HepG2 (cell line): ENCODE data around the gene KCNJ1. TPM values are rescaled to one million over a fixed set of nuclear protein-coding genes. Genes with fewer than 3 reads are reported as not detected.

Experiments
- ATAC-seq: fragments of 200-7000 bp; cut with Tn5 transposase; 3 replicates; pipeline ENCODE4 v1.9.1; 2020; ENCODE audit warnings: mild to moderate bottlenecking, moderate library complexity
- BruUV-seq: library from RNA; stranded (reverse); fragments of 400-500 nt; replicated peaks from 2 replicates; lab custom pipeline; 2021; lab: Mats Ljungman, UMichigan
- CTCF ChIA-PET: fragments of 300-600 bp; formaldehyde crosslinking; extraction: SDS; loops from one replicate; lab custom pipeline; 2021; ENCODE audit warnings: low total read pairs, inconsistent platforms, low intra/inter-chr PET ratio; lab: Yijun Ruan, JAX
- POLR2A ChIA-PET: fragments of 350-600 bp; sonication (Branson Sonifier 250); formaldehyde crosslinking; loops from one replicate; lab custom pipeline; 2020; ENCODE audit warnings: antibody characterized with exemption, inconsistent platforms; lab: Yijun Ruan, JAX
- DNase-seq: peaks from one replicate; pipeline ENCODE4 v3.0.0-alpha.2; 2015; ENCODE audit warnings: low spot score
- FAIRE-seq: peaks from 3 replicates; lab custom pipeline; 2011; peaks lifted over from hg19 to GRCh38; lab: Jason Lieb, UNC
- H2AFZ ChIP-seq: one replicate; pipeline ENCODE4 v1.6.1; 2011; ENCODE audit warnings: low read length, inconsistent platforms
- H3K27ac ChIP-seq: fragments of 300-600 bp; 3 replicates; pipeline ENCODE4 v1.8.0; 2011; ENCODE audit warnings: mixed run types, mild to moderate bottlenecking, mixed read lengths, low read length, inconsistent platforms; ENCODE audit not compliant: insufficient read depth; ENCODE audit errors: extremely low read length
- H3K27me3 ChIP-seq, 2 experiments: fragments of 200-600 bp in 1 of 2; 2 replicates in 1 of 2; 3 replicates in 1 of 2; pipeline versions ENCODE4 v1.6.0 to v1.8.0; 2011; ENCODE audit warnings: low read length in 2 of 2, mild to moderate bottlenecking in 2 of 2, moderate library complexity in 2 of 2, inconsistent platforms in 1 of 2; ENCODE audit not compliant: insufficient read depth in 2 of 2, control insufficient read depth in 1 of 2
- H3K36me3 ChIP-seq, 2 experiments: fragments of 200-600 bp in 1 of 2; replicated peaks in 1 of 2; 2 replicates in 1 of 2; 3 replicates in 1 of 2; pipeline versions ENCODE4 v1.5.1 to v1.8.0; 2011; ENCODE audit warnings: low read length in 2 of 2, inconsistent platforms in 1 of 2; ENCODE audit not compliant: insufficient read depth in 2 of 2, control insufficient read depth in 1 of 2
- H3K4me1 ChIP-seq: 2 replicates; pipeline ENCODE4 v1.5.1; 2012; ENCODE audit warnings: low read length, inconsistent platforms; ENCODE audit not compliant: insufficient read depth
- H3K4me2 ChIP-seq: 2 replicates; pipeline ENCODE4 v1.6.0; 2011; ENCODE audit warnings: low read depth, low read length, inconsistent platforms
- H3K4me3 ChIP-seq, 3 experiments: fragments of 200-600 bp in 1 of 3; sonication (generic), shearing (Covaris generic) in 1 of 3; replicated peaks in 1 of 3; 2 replicates each; pipeline ENCODE4 v1.5.1; 2011 to 2016; ENCODE audit warnings: low read length in 3 of 3, inconsistent platforms in 2 of 3, low read depth in 2 of 3, mild to moderate bottlenecking in 2 of 3, control low read depth in 1 of 3, mixed read lengths in 1 of 3; ENCODE audit not compliant: insufficient read depth in 1 of 3
- H3K79me2 ChIP-seq: one replicate; pipeline ENCODE4 v1.6.1; 2011; ENCODE audit warnings: low read length, inconsistent platforms; ENCODE audit not compliant: insufficient read depth
- H3K9ac ChIP-seq: 2 replicates; pipeline ENCODE4 v1.6.0; 2011; ENCODE audit warnings: mild to moderate bottlenecking, low read depth, low read length, inconsistent platforms; ENCODE audit not compliant: insufficient read depth
- H3K9me3 ChIP-seq: 2 replicates; pipeline ENCODE4 v1.5.1; 2012; ENCODE audit warnings: mild to moderate bottlenecking, low read length
- H4K20me1 ChIP-seq: 2 replicates; pipeline ENCODE4 v1.6.0; 2011; ENCODE audit warnings: inconsistent platforms, mild to moderate bottlenecking, low read length, moderate library complexity; ENCODE audit not compliant: insufficient read depth
- ARID3A ChIP-seq: IDR thresholded peaks from 2 replicates; pipeline ENCODE4 v1.6.1; 2012; ENCODE audit warnings: low read depth, low read length, improper control_type of control experiment
- ASH2L ChIP-seq: fragments of 300-600, 200-600 bp; sonication (generic); IDR thresholded peaks from 2 replicates; pipeline ENCODE4 v1.7.0; 2017; ENCODE audit warnings: low read depth, mild to moderate bottlenecking, moderate library complexity, mixed read lengths, low read length; ENCODE audit not compliant: insufficient read length
- BRCA1 ChIP-seq: sonication (generic); formaldehyde crosslinking; IDR thresholded peaks from 2 replicates; pipeline ENCODE4 v1.4.0; 2020; ENCODE audit warnings: missing genetic modification reagents
- CHD2 ChIP-seq: IDR thresholded peaks from 2 replicates; pipeline ENCODE4 v1.6.1; 2011; ENCODE audit warnings: low read depth, low read length, improper control_type of control experiment
- EED ChIP-seq: sonication (generic); formaldehyde crosslinking; IDR thresholded peaks from 2 replicates; pipeline ENCODE4 v1.5.0; 2020; ENCODE audit warnings: mild to moderate bottlenecking, missing genetic modification reagents
- NCOA1 ChIP-seq: sonication (generic); formaldehyde crosslinking; IDR thresholded peaks from 2 replicates; pipeline ENCODE4 v1.9.0; 2021; ENCODE audit warnings: missing genetic modification reagents
- SNAPC5 ChIP-seq: sonication (generic); formaldehyde crosslinking; IDR thresholded peaks from 2 replicates; pipeline ENCODE4 v1.8.1; 2023; ENCODE audit warnings: mild to moderate bottlenecking, missing genetic modification reagents, borderline replicate concordance
- SYNCRIP ChIP-seq: fragments of 200-400 bp; formaldehyde crosslinking; IDR thresholded peaks from 2 replicates; pipeline ENCODE4 v1.6.1; 2018; ENCODE audit warnings: mild to moderate bottlenecking, low read depth, low read length; ENCODE audit not compliant: insufficient read depth
- ZBTB4 ChIP-seq: sonication (generic); formaldehyde crosslinking; IDR thresholded peaks from 2 replicates; pipeline ENCODE4 v1.4.0; 2020; ENCODE audit warnings: missing genetic modification reagents, mild to moderate bottlenecking, borderline replicate concordance
- ZNF792 ChIP-seq: IDR thresholded peaks from 2 replicates; pipeline ENCODE4 v1.6.1; 2016
- WGBS: methylation state at CpG from one replicate; pipeline ENCODE4 v1.1.6; 2017; ENCODE audit warnings: low lambda C conversion rate; 5-methylcytosine and 5-hydroxymethylcytosine counted together
- in situ Hi-C: cut with HindIII; loops from 2 replicates; pipeline ENCODE4 v1.10.0; 2017; ENCODE audit warnings: low pct_unique_long_range_greater_than_20kb; ENCODE audit not compliant: extremely low pct_ligation_motif_present
- intact Hi-C: fragments of 100-400 bp; cut with micrococcal nuclease; formaldehyde crosslinking; loops from one replicate; pipeline ENCODE4 v1.10.0; 2022; ENCODE audit not compliant: unreplicated experiment
- polyA plus RNA-seq, 8 experiments: library from polyadenylated mRNA; depleted of rRNA in 3 of 8; stranded (reverse) in 7 of 8; unstranded in 1 of 8; fragments of >200 nt; fragmentation: Illumina TruSeq in 4 of 8; extraction: Trizol in 4 of 8; gene quantifications; 2 replicates each; pipeline versions ENCODE4 v1.2.1 to v1.2.3, GENCODE V29; 2011 to 2016; ENCODE audit warnings: low read depth in 4 of 8, missing spikeins in 1 of 8, mixed read lengths in 1 of 8; ENCODE audit not compliant: insufficient read depth in 1 of 8
- total RNA-seq, 5 experiments: library from RNA; depleted of rRNA; stranded (reverse); fragments of >200 nt; fragmentation: Illumina TruSeq; extraction: Trizol; gene quantifications; 2 replicates each; pipeline ENCODE4 v1.2.3, GENCODE V29; 2016; ENCODE audit warnings: low read depth in 1 of 5

Gene KCNJ1
- total and polyA plus RNA-seq, 2 of the 13 experiments (the other 11 are each of a cell fraction or from before 2014, with no cell fraction given): not detected

GRCh38 chr11:128862908-128863660 is 4.0 kb downstream of the KCNJ1 start:
- H3K27me3 ChIP-seq: peaks cover 5 to 33% of the 10 kb centered on the region in 2 experiments; a peak in 4 of 5 replicates
- FAIRE-seq: no peak
- in situ Hi-C loops (no loop called here), intact Hi-C loops (no loop called here)
- ChIA-PET CTCF (no interaction called here), POLR2A (no interaction called here)
- BruUV-seq: no TSS peak
- no peaks in the 10 kb centered on the region for H4K20me1 ChIP-seq
- TF ChIP-seq BRCA1 (CRISPR knock-in tag): no peak
- TF ChIP-seq ASH2L: no peak
- no peak overlapping the region for H2AFZ ChIP-seq
- ATAC-seq: no peak
- H3K79me2 ChIP-seq: no peaks in the 10 kb centered on the region
- 2% methylated on average over 4 of the region's 4 CpGs for WGBS
- H3K9ac ChIP-seq: no peak overlapping the region
- no peak for DNase-seq
- H3K4me2 ChIP-seq: no peak overlapping the region
- H3K36me3 ChIP-seq: no peaks in the 10 kb centered on the region
- H3K27ac ChIP-seq: no peak overlapping the region
- H3K9me3 ChIP-seq: no peaks in the 10 kb centered on the region
- H3K4me1 ChIP-seq: no peaks in the 10 kb centered on the region
- no peak overlapping the region for H3K4me3 ChIP-seq

GRCh38 chr11:128862406-128862805 is 4.7 kb downstream of the KCNJ1 start:
- Histone ChIP-seq H3K36me3 (no peaks in the 10 kb centered on the region), H3K27me3 (peaks cover 5 to 36% of the 10 kb centered on the region in 2 experiments; a peak in 4 of 5 replicates), H3K79me2 (no peaks in the 10 kb centered on the region), H4K20me1 (no peaks in the 10 kb centered on the region), H3K4me1 (no peaks in the 10 kb centered on the region), H3K9me3 (no peaks in the 10 kb centered on the region), H3K4me2 (no peak overlapping the region), H3K9ac (no peak overlapping the region), H2AFZ (no peak overlapping the region), H3K4me3 (no peak overlapping the region), H3K27ac (no peak overlapping the region)
- ATAC-seq (no peak), DNase-seq (no peak), FAIRE-seq (no peak)
- ChIA-PET CTCF (no interaction called here), POLR2A (no interaction called here)
- intact Hi-C loops (no loop called here), in situ Hi-C loops (no loop called here)
- 0% methylated on average over 2 of the region's 9 CpGs for WGBS
- no TSS peak for BruUV-seq
- TF ChIP-seq CHD2: no peak
- no peak for TF ChIP-seq NCOA1 (CRISPR knock-in tag)
- TF ChIP-seq ARID3A: no peak
- no peak for TF ChIP-seq ZBTB4 (CRISPR knock-in tag)
- TF ChIP-seq SNAPC5 (CRISPR knock-in tag): no peak
- no peak for TF ChIP-seq SYNCRIP
- no peak for TF ChIP-seq EED (CRISPR knock-in tag)
- TF ChIP-seq ZNF792 (CRISPR knock-in tag): no peak
